ENCODE data around the gene TRMT44.

DNA sequence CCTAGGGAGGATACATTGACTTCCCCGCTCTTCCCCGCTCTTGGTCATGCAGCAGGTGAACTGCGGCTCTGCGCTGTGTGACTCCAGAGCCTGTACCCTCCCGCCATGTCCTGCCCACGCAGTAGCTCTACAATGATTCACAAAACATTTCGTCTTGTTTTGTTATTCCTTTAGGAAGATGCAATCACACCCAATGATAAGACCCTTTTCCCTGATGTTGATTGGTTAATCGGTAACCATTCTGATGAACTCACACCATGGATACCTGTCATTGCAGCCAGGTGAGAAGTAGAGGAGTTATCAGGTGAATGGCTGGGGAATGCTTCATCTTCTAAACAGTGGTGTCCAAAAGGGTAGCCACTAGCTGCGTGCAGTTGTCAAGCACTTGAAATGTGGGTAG lies 23.2 kb downstream of the TRMT44 start:
- TF ChIP-seq, protein P1, sequence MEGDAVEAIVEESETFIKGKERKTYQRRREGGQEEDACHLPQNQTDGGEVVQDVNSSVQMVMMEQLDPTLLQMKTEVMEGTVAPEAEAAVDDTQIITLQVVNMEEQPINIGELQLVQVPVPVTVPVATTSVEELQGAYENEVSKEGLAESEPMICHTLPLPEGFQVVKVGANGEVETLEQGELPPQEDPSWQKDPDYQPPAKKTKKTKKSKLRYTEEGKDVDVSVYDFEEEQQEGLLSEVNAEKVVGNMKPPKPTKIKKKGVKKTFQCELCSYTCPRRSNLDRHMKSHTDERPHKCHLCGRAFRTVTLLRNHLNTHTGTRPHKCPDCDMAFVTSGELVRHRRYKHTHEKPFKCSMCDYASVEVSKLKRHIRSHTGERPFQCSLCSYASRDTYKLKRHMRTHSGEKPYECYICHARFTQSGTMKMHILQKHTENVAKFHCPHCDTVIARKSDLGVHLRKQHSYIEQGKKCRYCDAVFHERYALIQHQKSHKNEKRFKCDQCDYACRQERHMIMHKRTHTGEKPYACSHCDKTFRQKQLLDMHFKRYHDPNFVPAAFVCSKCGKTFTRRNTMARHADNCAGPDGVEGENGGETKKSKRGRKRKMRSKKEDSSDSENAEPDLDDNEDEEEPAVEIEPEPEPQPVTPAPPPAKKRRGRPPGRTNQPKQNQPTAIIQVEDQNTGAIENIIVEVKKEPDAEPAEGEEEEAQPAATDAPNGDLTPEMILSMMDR (IDR thresholded peaks at IDR 0.05) = no peak
- TF ChIP-seq POLR2A (IDR thresholded peaks at IDR 0.05) = no peak

Measured in thyroid gland (tissue), 4 donors.